ENCODE measurements around the gene PIR.

PIR gene

GRCh38 chrX:15493118-15493962, at the start of gene PIR:
PIR (minus strand) TSS chrX:15493333; CDS start chrX:15491257, 2,076 bp downstream.
- DNase-seq = peak; percentile 14

DNA sequence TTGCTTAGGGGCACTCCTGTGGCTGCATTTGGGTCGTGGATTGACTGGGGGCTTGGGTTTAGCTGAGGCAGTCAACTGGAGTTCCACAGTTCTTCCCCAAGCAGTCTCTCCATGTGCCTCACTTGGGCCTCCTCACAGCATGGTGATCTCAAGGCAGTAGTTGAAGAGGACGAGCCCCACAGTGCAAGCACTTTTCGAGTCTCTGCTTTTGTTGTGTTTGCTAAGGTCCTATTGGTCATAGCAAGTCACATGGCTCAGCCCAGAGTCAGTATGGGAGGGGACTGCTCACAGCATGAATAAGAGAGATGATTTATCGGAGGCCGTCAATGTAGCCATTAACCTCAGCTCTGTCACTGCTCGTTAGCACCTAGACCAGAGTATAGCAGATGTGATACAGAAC, 37.2 kb upstream of the PIR start:
- DNase-seq = no peak

DNA sequence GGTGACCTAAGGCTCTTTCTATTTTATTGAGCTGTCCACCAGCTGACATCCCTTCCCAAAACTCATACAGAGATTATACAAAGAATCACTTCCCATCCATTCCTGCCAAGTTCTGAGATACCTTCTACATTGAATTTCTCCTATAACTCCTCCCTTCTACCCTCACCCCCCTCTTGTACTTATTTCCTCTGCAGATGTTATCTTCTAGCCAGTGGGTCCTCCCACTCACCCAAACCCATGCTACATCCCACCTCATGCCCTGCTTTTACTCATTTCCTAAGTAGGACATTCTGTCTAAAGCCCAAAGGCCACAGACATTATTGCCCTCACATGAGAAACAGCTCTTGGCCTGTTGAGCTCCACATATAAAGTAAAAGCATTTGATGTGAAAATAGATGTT, 36.0 kb upstream of the PIR start:
- DNase-seq = no peak

GRCh38 chrX:15525664-15526416, 32.7 kb upstream of the PIR start:
- no peak for DNase-seq

DNA sequence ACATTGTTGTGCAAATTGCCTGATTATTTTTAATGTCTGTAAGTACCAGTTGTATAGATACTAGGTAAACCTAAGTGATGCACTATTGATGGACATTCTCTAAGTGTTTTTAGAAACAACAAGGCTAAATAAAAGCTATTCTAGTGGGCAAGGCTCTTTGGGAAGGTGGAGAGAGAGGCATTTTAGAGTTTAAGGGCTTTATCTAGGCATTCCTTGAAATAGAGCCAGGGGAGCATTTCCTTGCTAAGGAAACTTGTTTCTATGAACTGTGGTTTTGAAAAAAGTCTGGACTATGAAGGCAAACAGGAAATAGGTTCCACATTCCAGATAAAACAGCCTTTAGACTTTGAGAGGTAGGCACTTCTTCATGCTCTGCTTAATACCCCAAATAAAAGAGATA, 31.3 kb upstream of the PIR start:
- no peak for DNase-seq

DNA sequence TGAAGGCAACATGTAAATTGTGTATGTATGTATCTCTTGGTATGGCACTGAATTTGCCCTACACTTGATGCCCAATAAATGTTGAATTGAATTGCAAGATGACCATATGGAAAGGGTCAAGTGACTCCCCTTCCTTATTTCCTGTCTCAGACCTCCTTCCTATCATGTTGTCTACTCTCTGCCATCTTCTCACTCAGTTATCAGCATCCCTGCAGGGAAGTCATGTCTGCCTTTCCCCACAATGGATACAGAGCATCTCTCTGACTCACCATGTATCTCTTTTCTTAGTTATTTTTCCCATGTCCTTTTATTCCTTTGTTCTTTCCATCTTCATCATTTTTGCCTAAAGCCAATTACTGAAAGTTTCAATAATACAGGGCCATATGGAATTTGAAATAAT, 30.0 kb upstream of the PIR start:
- no peak for DNase-seq

- no peak for DNase-seq
These were observed 29.3 kb upstream of the PIR start for GRCh38 chrX:15522464-15522863.

- no peak for DNase-seq
These were observed 22.8 kb upstream of the PIR start for GRCh38 chrX:15515931-15516330.

- no peak for DNase-seq
These were observed 21.1 kb upstream of the PIR start for GRCh38 chrX:15514279-15514678.

DNA sequence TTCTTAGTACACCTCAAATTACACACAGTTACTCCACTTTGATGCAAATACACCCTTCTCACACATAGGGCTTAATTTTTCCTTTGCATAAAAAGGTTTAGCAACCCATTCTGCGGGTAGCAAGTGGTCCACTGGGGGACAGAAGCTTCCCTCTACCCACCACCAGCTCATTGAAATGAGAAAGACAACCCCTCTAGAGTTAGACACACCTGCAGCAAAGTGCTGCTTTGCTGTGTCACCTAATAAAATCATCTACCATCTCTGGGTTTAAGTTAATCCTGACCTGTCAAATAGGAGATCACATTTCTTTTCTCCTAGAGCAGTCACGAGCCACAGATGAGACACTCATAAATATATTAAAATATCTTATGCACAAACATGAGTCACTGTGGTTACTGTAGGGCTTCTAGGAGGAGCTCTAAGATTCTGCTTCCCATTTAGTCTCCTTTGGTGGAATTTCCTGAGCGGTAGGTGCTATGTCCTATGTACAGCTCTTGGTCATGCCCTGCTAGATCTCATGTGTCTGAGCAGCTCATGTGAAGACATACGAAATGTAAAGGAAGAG, 19.4 kb upstream of the PIR start:
- DNase-seq = no peak

GRCh38 chrX:15511563-15511962, 18.4 kb upstream of the PIR start:
- DNase-seq = peak; percentile 3

- DNase-seq = no peak
These were observed 16.7 kb upstream of the PIR start for GRCh38 chrX:15509845-15510244.

GRCh38 chrX:15507005-15507404, 13.9 kb upstream of the PIR start:
- DNase-seq = no peak

GRCh38 chrX:15505101-15505500, 12.0 kb upstream of the PIR start:
- no peak for DNase-seq

DNA sequence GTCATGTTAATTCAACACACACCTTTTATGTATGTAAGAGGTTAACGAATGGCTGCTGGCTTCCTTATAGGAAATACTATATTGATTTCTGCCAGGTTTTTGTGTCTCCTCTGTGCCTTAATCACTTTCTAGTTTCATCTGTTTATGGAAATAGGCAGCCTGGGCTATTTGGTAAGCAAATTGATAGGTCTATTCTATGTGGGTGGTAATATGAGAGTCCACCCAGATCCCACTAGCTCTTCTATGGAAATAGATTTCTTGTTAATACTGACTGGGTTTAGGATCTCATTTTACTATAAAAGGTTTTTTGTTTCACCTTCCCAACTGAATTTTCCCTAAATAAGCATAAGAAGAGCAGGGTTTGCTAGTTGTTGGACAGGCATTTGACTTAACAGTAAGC, 11.5 kb upstream of the PIR start:
- DNase-seq = no peak

GRCh38 chrX:15501506-15501905, 8.4 kb upstream of the PIR start:
- DNase-seq = no peak

- DNase-seq = no peak
These were observed 7.4 kb upstream of the PIR start, which contains the start of gene BMX for GRCh38 chrX:15500497-15500966. BMX (plus strand) TSS chrX:15500807; CDS start chrX:15508354, 7,547 bp downstream.

DNA sequence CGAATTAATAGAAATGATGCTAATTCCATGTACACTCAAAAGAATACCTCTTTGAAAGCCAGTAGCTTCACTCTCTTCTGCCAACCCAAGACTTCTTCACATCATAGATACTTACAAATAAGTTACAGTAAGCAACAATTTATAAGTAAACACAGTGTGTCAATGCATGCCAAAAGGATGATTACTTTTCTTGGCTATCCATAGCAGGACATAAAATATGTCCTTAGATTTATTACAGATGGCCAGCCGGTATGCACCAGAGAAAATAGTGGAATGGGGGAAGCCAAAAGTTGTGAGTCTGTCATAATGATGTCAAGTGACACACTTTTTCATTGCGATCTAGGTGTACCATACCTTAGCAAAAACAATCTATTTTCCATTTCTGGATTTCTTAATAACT, 6.8 kb upstream of the PIR start:
- no peak for DNase-seq

- DNase-seq = no peak
These were observed 5.6 kb upstream of the PIR start for GRCh38 chrX:15498741-15499140.

DNA sequence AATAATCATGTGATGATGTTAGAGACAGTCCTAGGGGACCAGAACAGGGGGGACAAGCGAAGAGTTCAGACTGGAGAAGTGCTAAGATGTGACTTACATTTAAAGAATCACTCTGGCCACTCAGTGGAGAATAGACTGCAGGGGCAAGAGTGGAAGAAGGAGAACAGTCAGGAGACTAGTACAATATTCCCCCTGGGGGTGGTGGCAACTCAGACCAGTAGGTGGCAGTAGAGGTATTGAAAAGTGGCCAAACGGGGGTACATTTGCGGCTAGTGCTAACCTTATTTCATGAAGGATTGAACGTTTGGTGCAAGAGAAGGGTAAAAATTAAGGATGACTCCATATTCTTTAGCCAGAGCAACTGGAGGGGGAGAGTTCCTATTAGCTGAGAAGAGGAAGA, 4.7 kb upstream of the PIR start:
- DNase-seq = no peak

GRCh38 chrX:15496824-15497223, 3.7 kb upstream of the PIR start:
- DNase-seq = no peak

DNA sequence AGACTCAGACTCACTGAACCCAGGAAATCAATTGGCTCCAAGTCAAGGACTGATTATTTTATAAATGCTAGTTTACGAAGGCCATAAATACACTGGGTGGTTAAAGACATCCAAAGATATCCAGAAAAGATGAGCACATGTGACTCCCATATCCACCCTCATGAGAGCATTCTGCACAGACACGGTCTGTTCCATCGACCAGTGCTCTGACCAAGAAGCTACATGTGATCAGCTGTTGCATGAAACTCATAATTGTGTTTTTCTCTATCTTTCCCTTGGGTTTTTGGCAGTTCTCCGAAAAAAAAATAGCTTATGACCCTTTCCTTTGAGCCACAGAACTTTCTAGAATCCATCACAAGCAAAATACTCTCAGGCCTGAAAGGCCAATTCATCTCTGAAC, 2.7 kb upstream of the PIR start:
- DNase-seq = no peak

DNA sequence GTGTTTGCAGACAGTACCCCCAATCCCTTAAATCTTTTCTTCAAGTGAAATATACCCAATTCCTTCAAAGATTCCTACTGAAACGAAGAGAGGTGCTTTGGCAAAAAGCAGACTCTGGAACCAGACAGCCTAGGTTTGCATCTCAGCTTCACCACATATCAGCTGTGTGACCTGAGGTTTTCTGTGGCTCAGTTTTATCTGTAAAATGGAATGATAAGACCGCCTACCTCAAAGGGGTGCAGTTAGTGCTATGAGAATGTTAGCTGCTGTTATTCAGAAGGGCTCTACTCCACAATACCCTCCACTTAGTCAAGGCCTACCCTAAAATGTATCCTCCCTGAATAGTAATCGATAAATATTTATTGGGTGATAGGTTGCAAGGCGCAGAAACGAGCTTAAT, 664 bp downstream of the PIR start:
- DNase-seq = no peak

GRCh38 chrX:15483891-15484290, 9.2 kb downstream of the PIR start:
- DNase-seq = no peak
